ENCODE measurements around the gene FAM20A. TPM values are rescaled to one million over a fixed set of nuclear protein-coding genes. Genes with fewer than 3 reads are reported as not detected.

FAM20A gene
- total RNA-seq, 1 experiment from 2014 or later = not detected

DNA sequence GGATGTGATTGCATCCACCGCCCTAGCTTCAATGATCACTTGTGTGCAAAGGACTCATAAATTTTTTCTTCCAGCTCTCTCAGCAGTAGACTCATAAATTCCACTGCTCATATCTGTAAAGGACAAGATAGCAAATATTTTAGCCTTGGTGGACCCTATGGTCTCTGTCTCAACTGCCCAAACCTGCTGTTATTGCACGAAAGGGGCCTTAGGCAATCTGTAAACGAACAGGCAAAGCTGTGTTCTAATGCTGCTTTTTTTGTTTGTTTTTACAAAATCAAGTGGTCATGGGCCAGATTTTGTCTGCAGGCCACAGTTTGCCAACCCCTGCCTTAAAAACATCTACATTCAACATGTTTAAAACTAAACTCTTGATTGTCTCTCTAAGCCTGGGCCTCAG is 34.1 kb downstream of the FAM20A start:
- no peak overlapping the region for H3K9ac ChIP-seq (ENCODE audit: low read length)
- H3K27me3 ChIP-seq (ENCODE audit: insufficient read depth, low read length) = no peaks in the 10 kb centered on the region
- no peaks in the 10 kb centered on the region for H3K79me2 ChIP-seq (ENCODE audit: insufficient read depth, low read length)
- no peak overlapping the region for H3K27ac ChIP-seq (ENCODE audit: low read depth, low read length)
- ChIA-PET POLR2A (no interaction called here), CTCF (no interaction called here), RAD21 (ENCODE audit: low non-redundant PET in 1 of 2, low total read pairs in 2 of 2, uncharacterized antibody in 2 of 2, unreplicated experiment in 2 of 2) (no interaction called here)
- no peak overlapping the region for H2AFZ ChIP-seq (ENCODE audit: low read depth, low read length, poor library complexity, severe bottlenecking)
- no peak for ATAC-seq
- no TSS peak for BruUV-seq (replicated peaks)
- no peak overlapping the region for H3K4me3 ChIP-seq (replicated peaks in 1 of 2; ENCODE audit: low read depth in 1 of 2, low read length in 2 of 2)
- intact Hi-C loops (cut with micrococcal nuclease) = no loop called here
- no peaks in the 10 kb centered on the region for H3K4me1 ChIP-seq (ENCODE audit: control insufficient read depth in 1 of 2, insufficient read depth in 2 of 2, low read length in 2 of 2)
- H3K36me3 ChIP-seq (ENCODE audit: control insufficient read depth in 1 of 2, insufficient read depth in 2 of 2, low read length in 2 of 2) = no peaks in the 10 kb centered on the region
- no peaks in the 10 kb centered on the region for H3K9me2 ChIP-seq (ENCODE audit: insufficient read depth)
- no peaks in the 10 kb centered on the region for H3K9me3 ChIP-seq (ENCODE audit: control insufficient read depth in 1 of 2, insufficient read depth in 1 of 2, low read depth in 1 of 2, low read length in 2 of 2)
- no peak for DNase-seq (ENCODE audit: low read depth, low spot score)
- H3K4me2 ChIP-seq (ENCODE audit: low read length) = no peak overlapping the region
- no peaks in the 10 kb centered on the region for H4K20me1 ChIP-seq (ENCODE audit: insufficient read depth)
- no peak for TF ChIP-seq TCF7L2 (IDR thresholded peaks at IDR 0.05; ENCODE audit: borderline replicate concordance, extremely low read depth, insufficient read depth, insufficient read length)
- TF ChIP-seq, protein P1, sequence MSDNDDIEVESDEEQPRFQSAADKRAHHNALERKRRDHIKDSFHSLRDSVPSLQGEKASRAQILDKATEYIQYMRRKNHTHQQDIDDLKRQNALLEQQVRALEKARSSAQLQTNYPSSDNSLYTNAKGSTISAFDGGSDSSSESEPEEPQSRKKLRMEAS (IDR thresholded peaks at IDR 0.05) = no peak

DNA sequence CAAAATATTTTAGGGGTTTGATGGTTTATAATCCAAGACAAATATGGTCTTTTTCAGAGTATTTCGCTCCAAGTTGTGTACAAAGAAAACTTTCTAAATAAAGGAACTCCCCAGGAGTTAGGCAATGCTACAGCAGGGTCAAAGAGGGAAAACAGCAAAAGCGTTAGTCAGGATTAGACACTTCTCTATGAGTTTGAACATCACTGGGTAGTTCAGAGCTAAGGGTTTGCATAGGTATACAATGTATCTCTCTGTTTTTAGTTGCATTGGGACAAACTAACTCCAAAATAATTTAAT is 34.8 kb downstream of the FAM20A start:
- Histone ChIP-seq H3K9me3 (ENCODE audit: control insufficient read depth in 1 of 2, insufficient read depth in 1 of 2, low read depth in 1 of 2, low read length in 2 of 2) (no peaks in the 10 kb centered on the region), H3K9me2 (ENCODE audit: insufficient read depth) (no peaks in the 10 kb centered on the region), H4K20me1 (ENCODE audit: insufficient read depth) (no peaks in the 10 kb centered on the region), H2AFZ (ENCODE audit: low read depth, low read length, poor library complexity, severe bottlenecking) (no peak overlapping the region), H3K4me3 (replicated peaks in 1 of 2; ENCODE audit: low read depth in 1 of 2, low read length in 2 of 2) (no peak overlapping the region), H3K4me1 (ENCODE audit: control insufficient read depth in 1 of 2, insufficient read depth in 2 of 2, low read length in 2 of 2) (no peaks in the 10 kb centered on the region), H3K27ac (ENCODE audit: low read depth, low read length) (no peak overlapping the region), H3K79me2 (ENCODE audit: insufficient read depth, low read length) (no peaks in the 10 kb centered on the region), H3K27me3 (ENCODE audit: insufficient read depth, low read length) (no peaks in the 10 kb centered on the region), H3K9ac (ENCODE audit: low read length) (no peak overlapping the region), H3K36me3 (ENCODE audit: control insufficient read depth in 1 of 2, insufficient read depth in 2 of 2, low read length in 2 of 2) (no peaks in the 10 kb centered on the region), H3K4me2 (ENCODE audit: low read length) (no peak overlapping the region)
- TF ChIP-seq ELF1 (IDR thresholded peaks at IDR 0.05; ENCODE audit: borderline replicate concordance, low read depth) = no peak
- TF ChIP-seq CEBPB (IDR thresholded peaks at IDR 0.05; ENCODE audit: low read depth) = no peak
- TF ChIP-seq, protein P2, sequence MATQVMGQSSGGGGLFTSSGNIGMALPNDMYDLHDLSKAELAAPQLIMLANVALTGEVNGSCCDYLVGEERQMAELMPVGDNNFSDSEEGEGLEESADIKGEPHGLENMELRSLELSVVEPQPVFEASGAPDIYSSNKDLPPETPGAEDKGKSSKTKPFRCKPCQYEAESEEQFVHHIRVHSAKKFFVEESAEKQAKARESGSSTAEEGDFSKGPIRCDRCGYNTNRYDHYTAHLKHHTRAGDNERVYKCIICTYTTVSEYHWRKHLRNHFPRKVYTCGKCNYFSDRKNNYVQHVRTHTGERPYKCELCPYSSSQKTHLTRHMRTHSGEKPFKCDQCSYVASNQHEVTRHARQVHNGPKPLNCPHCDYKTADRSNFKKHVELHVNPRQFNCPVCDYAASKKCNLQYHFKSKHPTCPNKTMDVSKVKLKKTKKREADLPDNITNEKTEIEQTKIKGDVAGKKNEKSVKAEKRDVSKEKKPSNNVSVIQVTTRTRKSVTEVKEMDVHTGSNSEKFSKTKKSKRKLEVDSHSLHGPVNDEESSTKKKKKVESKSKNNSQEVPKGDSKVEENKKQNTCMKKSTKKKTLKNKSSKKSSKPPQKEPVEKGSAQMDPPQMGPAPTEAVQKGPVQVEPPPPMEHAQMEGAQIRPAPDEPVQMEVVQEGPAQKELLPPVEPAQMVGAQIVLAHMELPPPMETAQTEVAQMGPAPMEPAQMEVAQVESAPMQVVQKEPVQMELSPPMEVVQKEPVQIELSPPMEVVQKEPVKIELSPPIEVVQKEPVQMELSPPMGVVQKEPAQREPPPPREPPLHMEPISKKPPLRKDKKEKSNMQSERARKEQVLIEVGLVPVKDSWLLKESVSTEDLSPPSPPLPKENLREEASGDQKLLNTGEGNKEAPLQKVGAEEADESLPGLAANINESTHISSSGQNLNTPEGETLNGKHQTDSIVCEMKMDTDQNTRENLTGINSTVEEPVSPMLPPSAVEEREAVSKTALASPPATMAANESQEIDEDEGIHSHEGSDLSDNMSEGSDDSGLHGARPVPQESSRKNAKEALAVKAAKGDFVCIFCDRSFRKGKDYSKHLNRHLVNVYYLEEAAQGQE (IDR thresholded peaks at IDR 0.05; ENCODE audit: low read depth) = no peak
- ChIA-PET RAD21 (ENCODE audit: low non-redundant PET in 1 of 2, low total read pairs in 2 of 2, uncharacterized antibody in 2 of 2, unreplicated experiment in 2 of 2) (no interaction called here), CTCF (no interaction called here), POLR2A (no interaction called here)
- no peak for ATAC-seq
- BruUV-seq (replicated peaks) = no TSS peak
- no peak for DNase-seq (ENCODE audit: low read depth, low spot score)
- intact Hi-C loops (cut with micrococcal nuclease) = no loop called here

Data from HCT116 (cell line).